Measurements from ENCODE around the gene C11orf42.

Gene C11orf42

GRCh38 chr11:6228520-6228919 is 23.2 kb downstream of the C11orf42 start:
- no peak for DNase-seq (ENCODE audit: low read depth)
- TF ChIP-seq, protein P1, sequence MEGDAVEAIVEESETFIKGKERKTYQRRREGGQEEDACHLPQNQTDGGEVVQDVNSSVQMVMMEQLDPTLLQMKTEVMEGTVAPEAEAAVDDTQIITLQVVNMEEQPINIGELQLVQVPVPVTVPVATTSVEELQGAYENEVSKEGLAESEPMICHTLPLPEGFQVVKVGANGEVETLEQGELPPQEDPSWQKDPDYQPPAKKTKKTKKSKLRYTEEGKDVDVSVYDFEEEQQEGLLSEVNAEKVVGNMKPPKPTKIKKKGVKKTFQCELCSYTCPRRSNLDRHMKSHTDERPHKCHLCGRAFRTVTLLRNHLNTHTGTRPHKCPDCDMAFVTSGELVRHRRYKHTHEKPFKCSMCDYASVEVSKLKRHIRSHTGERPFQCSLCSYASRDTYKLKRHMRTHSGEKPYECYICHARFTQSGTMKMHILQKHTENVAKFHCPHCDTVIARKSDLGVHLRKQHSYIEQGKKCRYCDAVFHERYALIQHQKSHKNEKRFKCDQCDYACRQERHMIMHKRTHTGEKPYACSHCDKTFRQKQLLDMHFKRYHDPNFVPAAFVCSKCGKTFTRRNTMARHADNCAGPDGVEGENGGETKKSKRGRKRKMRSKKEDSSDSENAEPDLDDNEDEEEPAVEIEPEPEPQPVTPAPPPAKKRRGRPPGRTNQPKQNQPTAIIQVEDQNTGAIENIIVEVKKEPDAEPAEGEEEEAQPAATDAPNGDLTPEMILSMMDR (IDR thresholded peaks at IDR 0.05; ENCODE audit: low read depth, low read length, missing control alignments): no peak
- no peak overlapping the region for H3K4me3 ChIP-seq (ENCODE audit: low read depth, low read length)
- in situ Hi-C loops (cut with HindIII; ENCODE audit: low sequenced_read_pairs): no loop called here

DNA sequence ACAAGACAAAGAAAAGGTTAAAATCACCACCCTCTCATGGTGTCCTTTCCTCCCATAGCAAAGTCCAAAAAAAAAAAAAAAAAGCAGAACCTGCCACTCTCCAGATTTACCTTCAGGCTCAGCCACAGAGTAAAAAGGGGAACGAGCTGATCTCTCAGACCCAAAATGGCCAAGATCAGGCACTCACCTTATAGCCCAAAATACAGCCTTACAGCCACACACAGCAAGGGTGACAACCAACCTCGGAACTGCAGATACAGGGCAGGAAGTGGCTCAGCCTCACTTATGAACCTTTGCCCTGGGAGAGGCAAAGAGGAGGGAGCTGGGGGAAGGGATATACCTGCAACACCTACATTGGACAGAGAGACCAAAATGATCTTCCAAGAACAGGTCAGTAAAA is 24.6 kb downstream of the C11orf42 start:
- TF ChIP-seq, protein P1 (IDR thresholded peaks at IDR 0.05; ENCODE audit: low read depth, low read length, missing control alignments): no peak
- no peak for DNase-seq (ENCODE audit: low read depth)
- H3K4me3 ChIP-seq (ENCODE audit: low read depth, low read length): no peak overlapping the region
- in situ Hi-C loops (cut with HindIII; ENCODE audit: low sequenced_read_pairs): no loop called here

DNA sequence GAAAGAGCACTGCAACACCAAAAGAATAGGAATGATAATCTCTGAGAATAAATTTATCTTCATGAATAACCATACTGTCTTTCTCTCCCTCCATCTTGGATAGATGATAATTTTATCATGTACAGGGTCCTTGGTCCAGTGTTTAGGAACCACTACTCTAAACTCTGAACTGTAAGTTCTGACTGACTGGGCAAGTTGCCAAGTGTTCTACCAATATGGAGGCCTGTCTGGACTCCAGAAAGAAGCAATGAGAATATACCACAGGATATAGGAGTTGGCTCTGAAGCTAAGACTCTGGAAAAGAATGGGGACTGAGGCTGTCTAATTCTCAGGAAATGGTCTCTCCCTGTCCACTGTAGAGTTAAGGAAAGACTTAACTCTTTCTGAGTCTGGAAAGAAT is 27.5 kb downstream of the C11orf42 start:
- no peak overlapping the region for H3K4me3 ChIP-seq (ENCODE audit: low read depth, low read length)
- DNase-seq (ENCODE audit: low read depth): no peak
- TF ChIP-seq, protein P1 (IDR thresholded peaks at IDR 0.05; ENCODE audit: low read depth, low read length, missing control alignments): no peak
- in situ Hi-C loops (cut with HindIII; ENCODE audit: low sequenced_read_pairs): no loop called here

- TF ChIP-seq, protein P1 (IDR thresholded peaks at IDR 0.05; ENCODE audit: low read depth, low read length, missing control alignments): no peak
- peak overlapping the region; percentile 98 for H3K4me3 ChIP-seq (ENCODE audit: low read depth, low read length)
- in situ Hi-C loops (cut with HindIII; ENCODE audit: low sequenced_read_pairs): no loop called here
- no peak for DNase-seq (ENCODE audit: low read depth)
Measured at GRCh38 chr11:6233984-6234386, 28.6 kb downstream of the C11orf42 start.

GRCh38 chr11:6234387-6235107 is 29.2 kb downstream of the C11orf42 start, which contains the start of gene FHIP1B:
FHIP1B (minus strand) TSS chr11:6234636; CDS start chr11:6224516, 10,120 bp downstream.
- in situ Hi-C loops (cut with HindIII; ENCODE audit: low sequenced_read_pairs): no loop called here
- DNase-seq (ENCODE audit: low read depth): peak; percentile 99
- H3K4me3 ChIP-seq (ENCODE audit: low read depth, low read length): peak within 1 kb of the TSS; percentile 98
- TF ChIP-seq, protein P1 (IDR thresholded peaks at IDR 0.05; ENCODE audit: low read depth, low read length, missing control alignments): no peak

DNA sequence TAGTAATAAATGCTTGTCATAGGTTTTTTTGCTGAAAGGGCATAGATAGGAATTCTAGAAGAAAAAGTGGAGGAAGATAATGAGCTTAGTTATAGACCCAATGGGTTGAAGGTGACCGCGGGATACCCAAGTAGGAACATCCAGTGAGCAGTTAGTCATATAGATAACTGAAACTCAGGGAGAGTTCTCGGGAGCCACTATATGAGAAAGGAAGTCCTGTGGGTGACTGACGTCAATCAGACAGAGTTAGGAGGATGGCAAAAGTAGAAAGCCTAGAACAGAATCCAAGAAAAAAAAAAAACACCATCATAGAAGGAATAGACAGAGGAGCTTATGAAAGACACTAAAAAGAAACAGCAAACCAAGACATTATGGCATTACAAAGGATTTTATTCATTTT is 31.9 kb downstream of the C11orf42 start:
- DNase-seq (ENCODE audit: low read depth): no peak
- in situ Hi-C loops (cut with HindIII; ENCODE audit: low sequenced_read_pairs): no loop called here
- H3K4me3 ChIP-seq (ENCODE audit: low read depth, low read length): no peak overlapping the region
- TF ChIP-seq, protein P1 (IDR thresholded peaks at IDR 0.05; ENCODE audit: low read depth, low read length, missing control alignments): no peak
